Karpas-422 (cell line): ENCODE measurements around the gene CUL1. TPM values are rescaled to one million over a fixed set of nuclear protein-coding genes. Genes with fewer than 3 reads are reported as not detected.
A peak's percentile ranks its signal among the peaks of the same experiment; 100 is the strongest.

ENCODE experiments used
- DNase-seq: peaks from one replicate; pipeline ENCODE4 v3.0.0-alpha.2; 2015
- H2AFZ ChIP-seq: fragments of 200-600 bp; sonication (generic); 2 replicates; pipeline ENCODE4 v1.6.1; 2014; ENCODE audit warnings: antibody characterized with exemption, low read length, mixed read lengths
- H3K27ac ChIP-seq: fragments of 200-600 bp; sonication (generic); 2 replicates; pipeline ENCODE4 v1.5.1; 2014; ENCODE audit warnings: mild to moderate bottlenecking, low read length, moderate library complexity
- H3K27me3 ChIP-seq: fragments of 200-600 bp; sonication (generic); 2 replicates; pipeline ENCODE4 v1.6.1; 2014; ENCODE audit warnings: low read length, mixed read lengths
- H3K36me3 ChIP-seq: fragments of 200-600 bp; sonication (generic); 2 replicates; pipeline ENCODE4 v1.6.1; 2014; ENCODE audit warnings: low read length, mixed read lengths; ENCODE audit not compliant: insufficient read depth
- H3K4me1 ChIP-seq: fragments of 200-600 bp; sonication (generic); 2 replicates; pipeline ENCODE4 v1.6.1; 2014; ENCODE audit warnings: mild to moderate bottlenecking, low read length, mixed read lengths
- H3K4me2 ChIP-seq: fragments of 200-600 bp; sonication (generic); 2 replicates; pipeline ENCODE4 v1.6.1; 2014; ENCODE audit warnings: low read length, low read depth, mild to moderate bottlenecking; ENCODE audit not compliant: poor library complexity, severe bottlenecking
- H3K4me3 ChIP-seq: fragments of 200-600 bp; sonication (generic); 2 replicates; pipeline ENCODE4 v1.5.1; 2014; ENCODE audit warnings: mild to moderate bottlenecking, antibody characterized with exemption, low read length, mixed read lengths
- H3K79me2 ChIP-seq: fragments of 200-600 bp; sonication (generic); 2 replicates; pipeline ENCODE4 v1.6.1; 2014; ENCODE audit warnings: mild to moderate bottlenecking, low read length, mixed read lengths
- H3K9ac ChIP-seq: fragments of 200-600 bp; sonication (generic); 2 replicates; pipeline ENCODE4 v1.6.0; 2014; ENCODE audit warnings: low read length
- H3K9me2 ChIP-seq: fragments of 200-600 bp; sonication (generic), shearing (Covaris generic); replicated peaks from 2 replicates; pipeline ENCODE4 v1.6.0; 2014; ENCODE audit warnings: mild to moderate bottlenecking, low read length, moderate library complexity; ENCODE audit not compliant: insufficient read depth
- H3K9me3 ChIP-seq: fragments of 300-700, 200-600 bp; sonication (generic); 2 replicates; pipeline ENCODE4 v1.6.1; 2014; ENCODE audit warnings: low read length, mixed read lengths
- H4K20me1 ChIP-seq: fragments of 200-600 bp; sonication (generic); 2 replicates; pipeline ENCODE4 v1.6.1; 2014; ENCODE audit warnings: mild to moderate bottlenecking, antibody characterized with exemption, low read length, low read depth; ENCODE audit not compliant: insufficient read depth
- small RNA-seq: library from RNA; depleted of rRNA; stranded (forward); fragments of <200 nt; gene quantifications from one replicate; pipeline ENCODE3, GENCODE V24; 2014
- total RNA-seq: library from RNA; depleted of rRNA; stranded (reverse); fragments of >200 nt; shearing (Covaris generic); gene quantifications from 2 replicates; pipeline ENCODE4 v1.2.3, GENCODE V29; 2014; ENCODE audit warnings: low replicate concordance; rRNA removed

The CUL1 gene
- total RNA-seq, 1 experiment from 2014 or later: 55.5 TPM

- Histone ChIP-seq H2AFZ (no peak overlapping the region), H3K4me1 (peaks cover 74% of the 10 kb centered on the region), H3K79me2 (peaks cover 100% of the 10 kb centered on the region), H4K20me1 (no peaks in the 10 kb centered on the region; the same call in 1 of the 2 replicates), H3K9ac (0 out of 2 replicates have a peak overlapping the region, but pooled peaks have one; percentile 1), H3K9me2 (no peaks in the 10 kb centered on the region), H3K4me3 (no peak overlapping the region), H3K4me2 (peak overlapping the region; percentile 12), H3K27me3 (no peaks in the 10 kb centered on the region), H3K9me3 (no peaks in the 10 kb centered on the region), H3K27ac (peak overlapping the region; percentile 31), H3K36me3 (peaks cover 12% of the 10 kb centered on the region)
- DNase-seq: no peak
These were observed 150.8 kb downstream of the CUL1 start for GRCh38 chr7:148849393-148850098.

- H3K9ac ChIP-seq: no peak overlapping the region
- DNase-seq: no peak
- H3K9me3 ChIP-seq: no peaks in the 10 kb centered on the region
- H2AFZ ChIP-seq: no peak overlapping the region
- H3K79me2 ChIP-seq: peaks cover 100% of the 10 kb centered on the region
- H3K4me2 ChIP-seq: no peak overlapping the region
- H3K36me3 ChIP-seq: peaks cover 4% of the 10 kb centered on the region
- H3K4me1 ChIP-seq: peaks cover 82% of the 10 kb centered on the region
- H3K9me2 ChIP-seq: no peaks in the 10 kb centered on the region
- H3K27ac ChIP-seq: 0 out of 2 replicates have a peak overlapping the region, but pooled peaks have one; percentile 13
- no peak overlapping the region for H3K4me3 ChIP-seq
- H4K20me1 ChIP-seq: no peaks in the 10 kb centered on the region; the same call in 1 of the 2 replicates
- H3K27me3 ChIP-seq: no peaks in the 10 kb centered on the region
These were observed 151.9 kb downstream of the CUL1 start for GRCh38 chr7:148850564-148850963.

Small RNAs within 50 kb of the gene (small RNA-seq; reads per million reads assigned to genes)
- gene RNU7-20P: not detected

Other genes starting within 250 kb of the CUL1 start
- not detected in 2 replicates for gene C7orf33, start 108.1 kb upstream of the CUL1 start, total RNA-seq
- gene EZH2, start 185.4 kb downstream of the CUL1 start, total RNA-seq: 53.3 and 57.3 TPM in 2 replicates